NCI-H82 treated with DMSO at 0.1 percent for 48 hours (cell line): Measurements from ENCODE around the gene GALNT10.

Experiments
- DNase-seq: peaks from one replicate; lab custom pipeline; 2025; ENCODE audit not compliant: unreplicated experiment; lab: John Stamatoyannopoulos, UW

GALNT10 gene

GRCh38 chr5:154230526-154230925 lies 40.0 kb downstream of the GALNT10 start:
- DNase-seq = no peak

- no peak for DNase-seq
Observed at GRCh38 chr5:154234551-154234950, 44.0 kb downstream of the GALNT10 start.

GRCh38 chr5:154236011-154236410 lies 45.5 kb downstream of the GALNT10 start:
- no peak for DNase-seq

DNA sequence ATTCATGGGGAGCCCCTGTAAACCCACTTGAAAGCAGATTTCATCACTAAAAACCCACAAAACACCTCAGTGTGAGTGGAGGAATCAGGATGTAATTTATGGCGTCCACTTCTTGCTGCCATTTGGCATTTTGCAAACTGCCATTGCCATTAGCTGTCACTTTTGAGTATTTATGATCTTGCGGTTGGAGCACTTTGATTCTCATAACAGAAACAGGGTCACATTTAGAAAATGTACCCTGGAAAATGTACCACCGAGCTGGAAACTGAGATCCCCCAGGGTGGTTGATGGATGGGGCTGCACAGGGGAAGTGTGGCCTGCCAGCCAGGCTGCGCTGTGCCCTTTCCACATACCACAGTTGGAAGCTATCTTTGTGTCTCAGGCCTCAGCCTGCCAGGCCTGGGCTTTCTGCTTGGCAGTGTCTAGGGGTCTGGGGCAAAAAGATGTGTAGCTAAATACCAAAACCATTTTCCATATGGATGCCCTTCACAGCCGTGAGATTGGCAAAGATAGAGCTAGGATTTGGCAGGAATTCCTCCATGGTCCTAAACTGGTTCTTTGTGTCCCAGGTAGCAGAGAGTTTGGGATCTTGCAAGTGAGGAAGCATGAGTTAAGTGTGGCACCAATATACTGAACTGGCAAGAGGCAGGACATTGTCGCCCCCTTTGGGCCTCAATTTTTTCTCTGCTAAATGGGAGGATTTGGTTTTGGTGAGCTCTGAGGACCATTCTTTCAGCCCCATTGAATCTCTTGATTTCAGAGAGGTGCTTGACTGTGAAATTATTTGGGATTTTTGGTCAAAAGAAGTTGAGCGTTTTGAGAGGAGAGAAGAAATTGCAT lies 46.2 kb downstream of the GALNT10 start:
- DNase-seq = no peak

DNA sequence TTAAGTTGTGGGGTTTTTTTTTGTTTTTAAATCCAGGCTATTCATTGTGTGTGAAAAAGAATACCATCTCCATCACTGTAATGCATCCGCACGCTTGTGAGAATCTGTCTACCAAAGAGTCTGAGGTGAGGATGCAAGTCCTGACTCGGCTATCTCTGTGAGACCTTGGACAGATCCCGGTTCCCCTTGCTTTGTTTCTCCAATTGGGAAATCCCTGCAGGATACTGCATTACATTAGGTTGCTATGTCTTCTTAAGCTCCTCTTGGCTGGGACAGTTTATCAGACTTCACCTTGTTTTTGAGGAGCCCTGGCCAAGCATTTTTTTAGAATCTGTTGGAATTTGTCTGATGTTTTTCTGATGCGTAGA lies 46.8 kb downstream of the GALNT10 start:
- no peak for DNase-seq

DNA sequence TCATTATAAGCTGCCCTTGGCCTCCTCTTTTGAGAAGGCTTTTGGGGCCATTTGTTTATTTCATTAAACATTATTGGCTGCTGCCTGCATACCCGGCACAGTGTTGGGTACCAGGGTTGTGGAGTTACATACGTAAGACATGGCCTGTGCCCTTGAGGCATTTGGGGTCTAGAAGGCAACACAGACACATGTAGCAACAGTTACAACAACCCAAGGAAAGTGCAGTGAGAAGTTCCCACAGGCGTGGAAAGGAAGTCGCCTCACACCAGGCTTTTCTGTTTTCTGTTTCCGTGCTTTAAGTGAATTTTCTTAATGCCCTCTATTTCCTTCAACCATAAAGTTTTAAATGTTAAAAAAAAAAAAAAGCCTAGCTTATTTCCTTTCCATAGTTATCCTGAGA lies 47.4 kb downstream of the GALNT10 start:
- DNase-seq = no peak

DNA sequence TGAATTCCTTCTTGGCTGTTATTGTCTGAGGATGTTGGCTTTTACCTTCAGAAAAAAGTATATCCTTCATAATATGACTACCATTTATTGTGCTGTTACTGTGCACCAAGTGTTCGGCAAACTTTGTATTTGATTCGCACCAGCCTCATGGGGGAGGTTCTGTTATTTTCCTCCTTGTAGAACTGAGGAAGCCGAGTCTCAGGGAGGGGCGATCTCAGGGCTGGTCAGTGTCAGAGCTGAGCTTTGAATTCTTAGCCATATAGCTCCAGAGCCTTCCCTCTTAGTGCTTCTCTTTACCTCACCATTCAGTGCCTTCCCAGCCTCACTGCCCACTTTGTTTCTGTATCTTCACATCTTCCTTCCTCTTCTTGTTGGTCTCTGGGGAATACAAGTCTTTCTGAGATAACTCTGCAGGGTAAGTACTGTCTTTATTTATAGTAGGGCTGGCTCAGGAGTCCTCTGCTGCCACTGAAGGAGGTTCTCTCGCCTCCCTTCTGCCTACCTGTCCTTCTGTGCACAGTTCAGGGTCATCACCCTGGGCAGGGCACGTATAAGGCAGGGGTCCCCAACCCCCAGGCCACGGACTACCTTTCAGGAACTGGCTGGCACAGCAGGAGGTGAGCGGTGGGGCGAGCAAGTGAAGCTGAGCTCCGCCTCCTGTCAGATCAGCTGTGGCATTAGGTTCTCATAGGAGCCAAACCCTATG lies 48.4 kb downstream of the GALNT10 start:
- no peak for DNase-seq

DNA sequence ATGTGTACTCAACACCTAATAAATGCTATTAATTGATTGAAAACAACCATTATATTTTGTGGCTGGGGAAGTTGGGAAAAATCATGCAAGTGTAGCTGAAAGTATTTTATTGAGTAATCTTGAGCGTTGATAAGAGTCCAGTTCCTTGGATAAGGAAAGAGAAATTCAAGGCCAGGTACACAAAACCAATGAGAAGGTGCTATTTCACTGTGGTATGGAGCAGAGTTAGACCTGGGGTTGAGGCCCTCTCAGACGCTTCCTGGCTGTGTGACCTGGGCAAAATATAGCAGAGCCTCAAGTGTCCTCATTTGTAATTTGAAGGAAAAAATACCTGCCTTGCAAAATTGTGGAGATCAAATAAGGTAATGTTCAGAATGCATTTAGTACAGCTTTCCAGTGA lies 50.1 kb downstream of the GALNT10 start:
- DNase-seq = no peak

GRCh38 chr5:154241021-154241420 lies 50.5 kb downstream of the GALNT10 start:
- peak; percentile 23 for DNase-seq

DNA sequence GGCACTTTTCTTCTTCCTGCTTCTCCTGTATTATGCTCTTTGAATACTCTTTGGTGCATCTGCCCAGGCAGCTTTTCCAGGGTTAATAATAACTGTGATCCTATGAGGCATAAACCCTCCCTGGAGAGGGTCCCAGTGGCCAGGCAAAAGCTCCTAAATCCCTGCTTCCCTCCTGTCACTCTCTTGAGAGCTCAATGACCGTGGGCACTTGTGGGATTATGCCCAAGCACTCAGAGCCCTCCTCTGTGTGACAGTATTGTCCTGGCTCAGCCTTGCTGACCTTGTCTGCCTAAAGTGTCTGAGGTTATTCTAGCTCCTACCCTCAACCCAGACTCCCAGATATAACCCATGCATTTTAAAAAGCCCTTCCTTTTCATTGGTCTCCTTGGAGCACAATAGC lies 51.9 kb downstream of the GALNT10 start:
- DNase-seq = peak; percentile 66

GRCh38 chr5:154242964-154243376 lies 52.4 kb downstream of the GALNT10 start:
- no peak for DNase-seq

DNA sequence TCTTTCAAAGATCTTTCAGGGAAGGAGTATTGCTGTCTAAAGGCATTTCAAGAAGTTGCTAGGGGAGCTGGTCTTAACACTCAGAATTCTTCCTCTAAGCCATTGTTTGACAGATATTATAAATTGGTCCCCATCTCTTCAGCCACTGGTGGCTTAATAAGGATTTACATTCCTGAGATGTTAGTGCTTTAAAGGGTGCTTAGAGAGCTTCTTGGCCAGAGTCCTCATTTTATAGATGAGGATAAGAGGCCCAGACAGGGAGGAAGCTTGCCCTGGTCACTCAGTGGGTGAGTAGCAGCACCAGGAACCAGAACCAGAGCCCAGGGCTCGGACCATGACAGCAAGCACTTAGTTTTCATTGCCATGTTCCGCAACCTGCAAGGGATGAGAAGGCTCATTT lies 53.2 kb downstream of the GALNT10 start:
- DNase-seq = peak; percentile 46

DNA sequence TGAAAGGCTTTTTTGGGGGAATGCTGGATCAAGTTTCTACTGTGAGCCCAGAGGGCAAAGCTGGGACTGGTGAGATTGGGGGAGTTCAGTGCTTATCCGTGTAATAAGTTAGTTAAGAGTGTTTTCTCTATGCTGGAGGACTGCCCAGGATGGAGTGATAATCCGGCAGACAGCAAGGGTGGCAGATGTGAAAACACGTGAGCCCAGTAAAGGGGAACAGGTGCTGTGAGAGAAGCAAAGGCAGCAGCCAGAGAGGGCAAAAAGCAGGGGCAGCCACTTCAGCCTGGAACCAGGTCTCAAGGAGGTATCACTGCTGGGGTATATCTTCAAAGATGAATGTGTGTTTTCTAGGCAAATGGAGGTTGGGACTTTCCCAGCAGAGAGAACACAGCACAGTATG lies 53.9 kb downstream of the GALNT10 start:
- peak; percentile 71 for DNase-seq

- DNase-seq = no peak
Observed at GRCh38 chr5:154248691-154249090, 58.2 kb downstream of the GALNT10 start.

DNA sequence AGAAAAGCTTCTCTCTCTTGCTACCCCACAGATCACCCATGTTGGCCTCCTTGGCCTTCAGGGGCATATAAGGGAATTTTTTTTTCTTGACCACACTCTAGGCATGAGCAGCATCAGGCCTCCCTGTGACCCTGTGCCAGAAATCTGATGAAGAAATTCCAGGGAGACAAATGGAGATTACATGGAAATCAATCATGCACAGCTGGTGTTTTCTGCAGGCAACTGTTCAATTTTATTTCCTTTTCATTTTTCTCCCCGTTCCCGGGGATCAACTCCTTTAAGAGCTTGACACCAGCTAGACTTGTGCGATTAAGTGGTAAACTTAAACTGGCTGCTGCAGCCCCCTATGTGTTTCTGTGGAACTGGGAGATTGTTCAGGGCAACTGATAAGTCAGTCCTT lies 59.3 kb downstream of the GALNT10 start:
- no peak for DNase-seq

DNA sequence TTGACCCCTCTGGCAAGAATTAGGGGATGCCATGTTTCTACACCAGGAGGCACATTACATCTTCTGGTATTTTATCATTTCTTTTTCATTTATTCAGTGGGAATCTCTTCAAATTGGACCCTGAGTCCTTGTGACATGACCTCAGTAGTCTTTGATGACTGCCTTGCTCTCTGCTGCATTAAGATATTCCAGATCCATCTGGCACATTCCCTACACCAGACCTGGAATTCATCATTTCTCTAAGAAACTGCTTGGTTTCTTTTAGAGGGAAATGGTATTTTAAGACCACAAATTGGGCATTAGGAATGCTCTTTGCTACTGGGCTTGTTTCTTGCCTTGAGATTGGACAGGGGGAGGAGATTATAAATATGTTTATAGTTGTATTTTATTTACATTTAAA lies 61.0 kb downstream of the GALNT10 start:
- no peak for DNase-seq

- DNase-seq = no peak
Observed at GRCh38 chr5:154253807-154254206, 63.3 kb downstream of the GALNT10 start.

- DNase-seq = peak; percentile 6
Observed at GRCh38 chr5:154254896-154255295, 64.4 kb downstream of the GALNT10 start.

DNA sequence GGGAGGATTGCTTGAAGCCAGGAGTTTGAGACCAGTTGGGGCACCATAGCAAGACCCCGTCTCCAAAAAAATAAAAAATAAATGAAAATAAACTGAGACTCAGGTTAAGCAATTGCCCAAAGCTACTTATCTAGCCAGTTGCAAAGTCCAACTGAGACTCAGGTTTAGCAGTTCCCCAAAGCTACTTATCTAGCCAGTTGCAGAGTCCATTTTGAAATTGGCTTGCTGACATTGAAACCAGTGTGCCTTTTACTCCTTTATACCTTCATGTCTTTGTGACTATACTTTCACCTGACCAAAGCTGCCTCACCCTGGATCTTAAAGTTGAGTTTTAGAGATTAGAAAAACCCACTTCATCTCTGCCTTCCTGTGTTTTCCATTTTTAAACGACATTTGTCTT lies 66.5 kb downstream of the GALNT10 start:
- no peak for DNase-seq

GRCh38 chr5:154258531-154259217 lies 68.1 kb downstream of the GALNT10 start:
- no peak for DNase-seq

- DNase-seq = peak; percentile 87
Observed at GRCh38 chr5:154260224-154260927, 69.8 kb downstream of the GALNT10 start.
